A549 treated with dexamethasone at 1 μM for 4 hours (cell line): ENCODE results near the gene TPI1. TPM values are rescaled to one million over a fixed set of nuclear protein-coding genes. Genes with fewer than 3 reads are reported as not detected.

ENCODE experiments used
- total RNA-seq: library from RNA; stranded (reverse); fragments of 200-300 nt; extraction: Qiagen RNA extraction; gene quantifications from 5 replicates; pipeline ENCODE4 v1.2.3, GENCODE V29; 2022

Gene TPI1
- 1,541 to 1,693 TPM (median 1,645 TPM) in 5 replicates for total RNA-seq

DNA sequence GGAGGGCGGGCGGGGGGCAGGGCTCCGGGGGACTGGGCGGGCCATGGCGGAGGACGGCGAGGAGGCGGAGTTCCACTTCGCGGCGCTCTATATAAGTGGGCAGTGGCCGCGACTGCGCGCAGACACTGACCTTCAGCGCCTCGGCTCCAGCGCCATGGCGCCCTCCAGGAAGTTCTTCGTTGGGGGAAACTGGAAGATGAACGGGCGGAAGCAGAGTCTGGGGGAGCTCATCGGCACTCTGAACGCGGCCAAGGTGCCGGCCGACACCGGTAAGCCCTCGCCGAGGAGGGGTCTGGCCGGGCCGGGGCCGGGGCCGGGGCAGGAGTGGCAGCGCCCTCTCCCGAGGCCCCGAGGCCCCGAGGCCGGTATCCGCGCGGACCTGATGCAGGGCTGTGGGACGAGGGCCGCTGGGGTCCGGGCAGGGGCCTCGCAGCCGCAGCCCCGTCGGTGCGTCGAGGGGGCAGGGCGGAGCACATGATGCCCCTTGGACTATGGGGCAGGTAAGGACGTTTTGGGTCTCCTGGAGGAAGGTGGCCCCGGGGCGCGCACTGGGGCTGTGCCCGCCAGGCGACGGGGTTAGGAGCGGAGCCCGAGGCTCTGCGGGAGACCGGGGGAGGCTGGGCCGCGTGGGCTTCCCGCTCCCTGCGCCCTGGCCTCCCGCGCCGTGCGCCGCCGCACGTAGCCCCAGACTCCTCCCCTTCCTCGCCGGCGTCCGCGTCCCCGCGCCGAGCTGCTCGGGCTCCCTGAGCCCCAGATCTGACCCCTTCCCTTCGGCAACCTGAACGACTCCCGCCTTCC is at the start of gene TPI1:
Gene TPI1 (plus strand): TSS at position 119 of the 798 bp plus-strand sequence. CDS start 36 bp downstream, at position 155.

DNA sequence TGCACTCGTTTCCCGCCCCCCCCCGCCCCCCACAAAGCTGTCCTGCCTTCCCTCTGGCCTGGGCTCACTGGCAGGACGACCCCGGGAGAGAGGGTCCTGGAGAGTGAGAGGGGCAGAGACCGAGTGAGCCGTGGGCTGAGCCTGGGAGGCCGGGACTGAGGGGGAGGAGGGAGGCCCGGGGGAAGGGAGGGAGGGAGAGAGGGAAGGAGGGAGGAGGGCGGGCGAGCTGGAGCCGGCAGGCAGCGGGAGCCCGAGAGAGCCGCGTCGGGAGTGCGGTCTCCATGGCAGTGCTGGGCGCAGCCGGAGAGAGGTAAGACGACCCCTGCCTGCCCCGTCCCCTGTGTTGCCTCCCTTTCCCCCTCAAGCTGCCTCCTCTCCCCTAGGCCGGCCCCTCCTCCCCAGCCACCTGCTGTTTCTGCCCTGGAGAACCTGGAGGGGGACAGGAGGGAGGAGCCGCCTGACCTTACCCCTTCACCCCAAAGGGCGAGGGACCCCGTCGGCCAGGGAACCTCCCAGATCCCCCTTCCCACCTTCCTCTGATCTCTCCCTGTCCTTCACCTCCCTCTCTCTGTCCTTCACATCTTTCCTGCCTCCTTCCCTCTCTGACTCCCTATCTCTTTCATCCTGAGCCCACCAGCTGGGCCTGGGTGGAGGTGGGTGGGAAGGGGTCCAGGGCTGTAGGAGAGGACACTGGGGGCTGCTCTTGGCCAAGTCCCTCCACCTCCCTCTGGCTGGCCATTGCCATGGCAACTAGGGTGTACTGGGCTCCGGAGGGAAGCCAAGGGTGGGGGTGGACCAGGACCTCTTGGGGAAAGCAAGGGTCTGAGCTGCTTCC is 45.5 kb upstream of the TPI1 start, which contains the start of gene GPR162:
Gene GPR162 (plus strand): TSS at position 231 of the 835 bp plus-strand sequence. CDS start 2,078 bp downstream, outside the sequence.

DNA sequence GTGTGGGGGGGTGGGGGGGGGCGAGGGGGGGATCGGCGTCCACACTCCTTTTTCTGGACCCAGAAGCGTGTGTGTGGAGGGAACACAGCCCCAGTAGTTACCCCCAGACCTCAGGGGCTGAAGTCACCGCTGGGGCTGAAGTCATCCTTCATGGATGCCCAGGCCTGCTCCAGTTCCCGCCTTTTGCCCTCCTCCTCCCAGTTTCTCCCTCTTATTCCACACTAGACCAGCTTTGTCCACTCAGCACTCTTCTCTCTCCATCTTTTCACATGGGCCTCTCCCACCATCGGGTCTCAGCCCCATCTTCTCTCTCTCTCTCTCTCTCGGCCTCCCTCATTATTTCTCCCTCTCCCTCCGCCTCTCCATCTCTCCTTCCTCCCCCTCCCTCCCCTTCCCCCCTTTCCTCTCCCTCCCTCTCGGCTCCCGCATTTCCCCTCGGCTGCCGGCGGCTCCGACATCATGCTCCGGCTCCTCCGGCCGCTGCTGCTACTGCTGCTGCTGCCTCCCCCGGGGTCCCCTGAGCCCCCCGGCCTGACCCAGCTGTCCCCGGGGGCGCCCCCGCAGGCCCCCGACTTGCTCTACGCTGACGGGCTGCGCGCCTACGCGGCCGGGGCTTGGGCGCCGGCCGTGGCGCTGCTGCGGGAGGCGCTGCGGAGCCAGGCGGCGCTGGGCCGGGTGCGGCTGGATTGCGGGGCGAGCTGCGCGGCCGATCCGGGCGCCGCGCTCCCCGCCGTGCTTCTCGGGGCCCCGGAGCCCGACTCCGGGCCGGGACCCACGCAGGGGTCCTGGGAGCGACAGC is 39.1 kb upstream of the TPI1 start, which contains the start of gene P3H3:
Gene P3H3 (plus strand): TSS at position 426 of the 799 bp plus-strand sequence. CDS start 34 bp downstream, at position 460.

DNA sequence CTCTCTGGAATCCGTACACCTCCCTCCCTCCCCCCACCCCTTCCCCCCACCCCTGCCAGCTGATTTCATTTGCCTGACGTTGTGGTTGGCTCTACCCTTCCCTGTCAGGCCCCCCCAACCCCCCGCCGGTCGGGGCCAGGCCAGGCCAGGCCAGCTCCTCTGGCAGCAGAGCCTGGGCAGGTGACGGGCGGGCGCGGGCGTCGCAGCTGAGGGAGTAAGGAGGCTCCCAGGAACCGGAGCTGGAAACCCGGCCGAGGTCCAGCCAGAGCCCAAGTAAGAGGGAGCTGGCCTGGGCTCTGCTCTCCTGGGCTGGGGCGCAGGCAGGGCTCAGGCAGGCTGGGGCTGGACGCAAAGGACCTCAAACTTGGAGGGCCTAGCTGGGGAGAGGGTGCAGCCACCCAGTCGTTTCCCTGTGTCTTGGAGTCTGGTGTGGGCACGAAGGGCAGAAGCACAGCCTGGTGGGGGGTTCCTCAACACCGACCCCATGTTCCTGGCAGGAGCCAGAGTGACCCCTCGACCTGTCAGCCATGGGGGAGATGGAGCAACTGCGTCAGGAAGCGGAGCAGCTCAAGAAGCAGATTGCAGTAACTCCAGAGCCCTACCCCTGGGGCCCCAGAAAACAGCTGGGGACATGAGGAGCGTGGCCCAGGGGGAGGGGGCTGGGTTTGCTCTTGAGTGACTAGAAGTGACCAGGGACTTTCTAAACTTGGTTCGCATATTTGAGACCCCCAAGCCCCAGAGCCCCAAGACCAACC is 26.4 kb upstream of the TPI1 start, which contains the start of gene GNB3:
Gene GNB3 (plus strand): TSS at position 165 of the 755 bp plus-strand sequence. CDS start 363 bp downstream, at position 528.

DNA sequence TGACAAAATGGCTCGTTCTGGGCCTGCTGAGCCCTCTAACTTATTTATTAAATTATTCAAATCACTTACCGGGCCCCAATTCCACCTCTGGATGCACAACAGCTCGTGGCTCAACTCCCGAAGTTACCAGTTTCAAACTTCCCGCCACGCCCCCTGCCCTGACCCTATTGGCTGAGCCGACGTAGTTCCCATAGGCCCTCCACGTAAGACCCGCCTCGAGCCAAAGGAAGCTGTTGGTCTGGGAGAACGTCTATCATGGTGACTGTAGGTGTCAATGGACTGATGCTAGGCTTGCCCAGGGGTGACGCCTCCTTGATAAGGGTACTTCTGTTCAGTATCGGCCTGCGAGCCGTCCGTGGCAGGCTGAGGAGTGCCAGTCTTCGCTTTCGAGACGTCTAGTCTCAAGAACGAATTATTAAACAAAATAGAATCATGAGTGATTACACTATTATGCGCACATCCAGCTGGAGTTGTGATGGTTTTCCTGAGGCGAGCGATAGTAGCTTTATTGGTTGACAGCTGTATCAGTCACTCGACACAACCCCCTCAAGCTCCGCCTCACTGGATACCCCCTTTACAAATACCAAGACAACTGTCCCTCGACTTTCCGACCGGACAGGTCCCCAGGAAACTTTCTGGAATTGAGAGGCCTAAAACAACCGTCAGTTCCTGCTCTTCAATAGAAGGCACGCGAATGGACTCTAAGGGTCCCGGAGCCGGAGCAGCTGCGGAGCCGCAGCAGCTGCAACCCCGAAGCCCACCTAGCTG is 16.0 kb upstream of the TPI1 start, which contains the start of gene CDCA3:
Gene CDCA3 (minus strand): TSS at position 134 of the 768 bp plus-strand sequence. CDS start 334 bp downstream, outside the sequence.

DNA sequence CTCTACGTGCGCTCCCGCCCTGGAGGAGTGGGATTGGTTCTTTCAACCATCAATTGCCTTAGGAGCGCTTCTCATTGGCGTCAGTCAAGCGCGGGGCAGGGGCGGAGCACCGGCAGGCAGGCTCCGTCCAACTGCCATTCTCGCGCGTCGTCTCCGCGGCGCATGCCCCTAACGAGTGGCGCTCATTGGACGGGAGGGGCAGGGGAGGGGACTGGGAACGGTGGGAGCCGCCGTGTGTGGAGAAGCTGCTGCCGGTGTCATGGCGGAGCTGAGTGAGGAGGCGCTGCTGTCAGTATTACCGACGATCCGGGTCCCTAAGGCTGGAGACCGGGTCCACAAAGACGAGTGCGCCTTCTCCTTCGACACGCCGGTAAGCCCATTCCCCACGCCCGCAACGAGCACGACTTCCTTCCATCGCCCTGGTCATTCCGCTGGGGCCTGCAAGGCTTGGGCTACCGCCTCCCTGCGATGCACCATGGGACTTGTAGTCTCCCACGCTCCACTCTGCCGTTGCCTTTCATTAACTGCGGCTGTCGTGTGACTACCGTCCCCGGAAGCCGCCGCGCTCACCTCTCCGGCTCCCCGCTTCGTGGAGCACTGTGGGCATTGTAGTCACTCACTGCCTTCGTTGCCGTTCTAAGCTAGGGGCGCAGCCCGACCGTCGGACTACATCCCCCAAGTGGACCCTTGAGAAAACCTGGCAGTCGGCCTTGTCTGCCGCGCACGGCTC is 15.2 kb upstream of the TPI1 start, which contains the start of gene USP5:
Gene USP5 (plus strand): TSS at position 230 of the 730 bp plus-strand sequence. CDS start 30 bp downstream, at position 260.

DNA sequence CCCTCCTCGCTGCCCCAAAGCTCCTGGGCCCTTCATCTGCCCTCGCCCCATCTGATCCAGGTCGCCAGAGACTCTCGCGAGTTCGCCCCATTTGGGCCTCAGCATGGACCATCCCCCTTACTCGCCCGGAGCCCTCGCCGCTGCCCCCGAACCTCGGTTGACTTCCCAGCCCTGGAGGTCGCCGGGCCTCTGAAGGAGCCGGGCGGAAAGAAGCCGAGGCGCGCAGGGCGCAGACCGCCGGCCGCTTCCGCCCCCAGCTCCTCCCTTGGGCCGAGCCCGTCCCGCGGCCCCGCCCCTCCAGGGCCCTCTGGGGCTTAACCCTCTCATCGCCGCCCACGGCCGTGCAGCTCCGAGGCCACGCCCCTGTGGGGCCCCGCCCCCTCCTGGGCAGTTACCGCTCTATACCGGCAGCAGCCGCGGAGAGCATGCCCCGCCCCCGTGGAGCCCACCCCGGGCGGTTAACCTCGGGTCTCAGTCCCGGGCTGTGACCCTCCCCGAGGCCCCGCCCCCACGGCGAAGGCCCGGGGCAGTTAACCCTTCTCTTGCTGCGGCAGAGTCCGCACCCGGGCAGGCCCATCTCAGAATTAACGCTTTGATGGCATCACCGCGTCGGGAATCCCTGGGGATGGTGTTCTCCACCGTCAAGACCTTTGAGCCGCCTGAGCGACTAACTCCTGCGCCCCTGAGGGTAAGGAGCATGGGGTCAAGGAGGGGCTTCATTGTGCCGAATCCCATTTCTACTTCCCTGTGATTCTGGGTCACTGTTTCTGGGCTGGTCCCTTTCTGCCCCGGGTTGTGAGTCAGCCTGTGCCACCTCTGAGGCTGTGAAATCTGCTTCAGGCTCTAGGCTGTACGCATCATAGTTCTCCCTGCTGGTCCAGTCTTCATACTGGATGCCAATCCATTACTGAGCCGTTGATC is 6.0 kb downstream of the TPI1 start, which contains the start of gene SPSB2:
Gene SPSB2 (minus strand): TSS at position 210 of the 921 bp plus-strand sequence. CDS start 402 bp downstream, outside the sequence.

DNA sequence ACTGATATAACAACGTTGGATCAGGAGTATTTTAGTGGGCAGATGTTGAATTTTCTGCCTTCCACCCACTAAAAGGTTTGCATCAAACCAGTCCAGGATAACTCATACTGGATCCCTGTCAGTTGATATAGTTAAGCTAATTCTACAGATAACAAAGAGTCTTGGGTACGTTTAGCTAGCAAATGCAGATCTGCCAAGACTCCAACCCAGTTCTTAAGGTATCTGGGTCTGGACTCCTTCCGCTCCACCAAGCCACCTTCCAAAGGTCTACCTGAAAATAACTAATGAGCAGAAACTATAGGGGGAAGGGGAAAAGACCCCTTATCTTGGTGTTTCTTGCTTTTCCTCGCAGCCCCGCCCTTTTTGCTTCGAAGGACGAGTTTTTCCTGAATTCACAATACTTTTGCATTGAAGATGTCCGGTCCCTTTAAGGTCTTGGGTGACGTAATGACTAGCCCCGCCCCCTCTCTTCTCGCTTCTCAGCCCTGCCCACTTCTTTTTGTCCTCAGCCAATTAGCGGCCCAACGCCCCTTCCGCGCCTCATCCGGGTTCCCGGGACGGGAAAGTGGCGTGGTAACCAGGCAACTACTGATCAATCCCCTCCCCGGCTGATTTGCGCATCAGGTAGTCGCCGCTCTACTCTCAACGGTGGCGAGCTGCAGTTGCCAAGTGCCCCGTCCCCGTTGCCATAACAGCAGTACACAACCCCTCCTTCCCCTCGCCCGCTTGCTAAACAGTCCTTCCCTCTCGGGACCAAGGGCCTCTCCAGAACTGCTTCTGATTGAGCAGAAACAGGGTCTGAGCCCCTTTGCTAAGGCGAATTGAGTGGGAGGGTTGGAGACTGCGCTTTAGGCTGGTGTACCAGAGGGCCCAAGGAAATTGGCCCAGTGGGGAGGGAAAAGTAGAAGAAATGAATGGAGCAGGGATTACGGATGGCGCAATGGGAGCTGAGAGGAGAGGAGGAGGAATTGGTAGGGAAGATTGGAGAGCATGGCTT is 37.2 kb downstream of the TPI1 start, which contains the start of gene LRRC23:
Gene LRRC23 (plus strand): TSS at position 543 of the 997 bp plus-strand sequence. CDS start 812 bp downstream, outside the sequence.

DNA sequence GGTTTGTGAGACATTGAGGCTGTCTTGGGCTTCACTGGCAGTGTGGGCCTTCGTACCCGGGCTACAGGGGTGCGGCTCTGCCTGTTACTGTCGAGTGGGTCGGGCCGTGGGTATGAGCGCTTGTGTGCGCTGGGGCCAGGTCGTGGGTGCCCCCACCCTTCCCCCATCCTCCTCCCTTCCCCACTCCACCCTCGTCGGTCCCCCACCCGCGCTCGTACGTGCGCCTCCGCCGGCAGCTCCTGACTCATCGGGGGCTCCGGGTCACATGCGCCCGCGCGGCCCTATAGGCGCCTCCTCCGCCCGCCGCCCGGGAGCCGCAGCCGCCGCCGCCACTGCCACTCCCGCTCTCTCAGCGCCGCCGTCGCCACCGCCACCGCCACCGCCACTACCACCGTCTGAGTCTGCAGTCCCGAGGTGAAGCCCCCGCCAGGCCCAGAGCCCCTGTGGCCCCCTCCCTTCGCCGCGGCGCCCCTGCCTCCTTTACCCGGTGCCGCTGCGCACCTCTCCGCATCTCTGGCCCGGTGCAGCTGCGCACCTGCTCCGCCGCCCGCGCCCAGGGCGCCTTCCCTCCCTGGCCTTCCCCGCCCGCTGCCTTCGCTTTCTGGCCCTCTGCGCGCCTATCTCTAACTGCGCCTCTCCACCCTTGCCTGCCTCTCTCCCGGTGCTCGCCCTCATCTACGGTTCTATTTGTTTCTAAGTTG is 47.1 kb downstream of the TPI1 start, which contains the start of gene ENO2:
Gene ENO2 (plus strand): TSS at position 335 of the 701 bp plus-strand sequence. CDS start 1,253 bp downstream, outside the sequence.

Other genes starting within 250 kb of the TPI1 start
- gene LPAR5, start 231.6 kb upstream of the TPI1 start, total RNA-seq: 0.51 to 0.87 TPM (median 0.71 TPM) in 5 replicates
- gene ACRBP, start 220.1 kb upstream of the TPI1 start, total RNA-seq: 0.13 to 0.23 TPM (median 0.19 TPM) in 5 replicates
- 11.8 to 15.1 TPM (median 12.9 TPM) in 5 replicates for gene ING4, start 204.4 kb upstream of the TPI1 start, total RNA-seq
- gene ZNF384, start 178.2 kb upstream of the TPI1 start, total RNA-seq: 49.3 to 61.4 TPM (median 58.0 TPM) in 5 replicates
- gene PIANP, start 166.7 kb upstream of the TPI1 start, total RNA-seq: 0.56 to 1.0 TPM (median 0.96 TPM) in 5 replicates
- gene COPS7A, start 143.5 kb upstream of the TPI1 start, total RNA-seq: 46.5 to 53.0 TPM (median 52.7 TPM) in 5 replicates
- gene MLF2, start 114.4 kb upstream of the TPI1 start, total RNA-seq: 252 to 307 TPM (median 297 TPM) in 5 replicates
- 661 to 1,016 TPM (median 1,000 TPM) in 5 replicates for gene PTMS, start 101.2 kb upstream of the TPI1 start, total RNA-seq
- gene LAG3, start 95.0 kb upstream of the TPI1 start, total RNA-seq: 0.56 to 1.7 TPM (median 1.3 TPM) in 5 replicates
- not detected in 5 replicates for gene CD4, start 78.0 kb upstream of the TPI1 start, total RNA-seq
- gene GPR162, start 45.7 kb upstream of the TPI1 start, total RNA-seq: 0.29 to 0.64 TPM (median 0.41 TPM) in 5 replicates
- 19.9 to 28.7 TPM (median 24.8 TPM) in 5 replicates for gene P3H3, start 39.1 kb upstream of the TPI1 start, total RNA-seq
- gene GNB3, start 26.6 kb upstream of the TPI1 start, total RNA-seq: 0.59 to 2.3 TPM (median 1.5 TPM) in 5 replicates
- 66.7 to 77.6 TPM (median 68.2 TPM) in 5 replicates for gene CDCA3, start 16.2 kb upstream of the TPI1 start, total RNA-seq
- 75.1 to 101 TPM (median 89.8 TPM) in 5 replicates for gene USP5, start 15.4 kb upstream of the TPI1 start, total RNA-seq
- 26.1 to 33.1 TPM (median 31.8 TPM) in 5 replicates for gene SPSB2, start 5.8 kb downstream of the TPI1 start, total RNA-seq
- gene LRRC23, start 37.3 kb downstream of the TPI1 start, total RNA-seq: 16.4 to 19.6 TPM (median 17.6 TPM) in 5 replicates
- 28.2 to 31.8 TPM (median 30.8 TPM) in 5 replicates for gene ENO2, start 47.0 kb downstream of the TPI1 start, total RNA-seq
- 38.8 to 85.5 TPM (median 83.0 TPM) in 5 replicates for gene ATN1, start 60.4 kb downstream of the TPI1 start, total RNA-seq
- not detected in 5 replicates for gene RNU7-1, start 76.3 kb downstream of the TPI1 start, total RNA-seq
- 252 to 292 TPM (median 272 TPM) in 5 replicates for gene C12orf57, start 76.5 kb downstream of the TPI1 start, total RNA-seq
- gene PTPN6, start 83.8 kb downstream of the TPI1 start, total RNA-seq: 6.6 to 14.6 TPM (median 11.5 TPM) in 5 replicates
- gene PHB2, start 103.1 kb downstream of the TPI1 start, total RNA-seq: 294 to 330 TPM (median 316 TPM) in 5 replicates
- 54.7 to 69.8 TPM (median 56.2 TPM) in 5 replicates for gene EMG1, start 103.4 kb downstream of the TPI1 start, total RNA-seq
- 27.2 to 32.0 TPM (median 29.9 TPM) in 5 replicates for gene LPCAT3, start 150.9 kb downstream of the TPI1 start, total RNA-seq
- 41.7 to 58.5 TPM (median 47.4 TPM) in 5 replicates for gene C1S, start 193.2 kb downstream of the TPI1 start, total RNA-seq
- gene C1R, start 224.9 kb downstream of the TPI1 start, total RNA-seq: 29.1 to 42.2 TPM (median 30.1 TPM) in 5 replicates
- 11.7 to 15.7 TPM (median 13.7 TPM) in 5 replicates for gene C1RL, start 241.7 kb downstream of the TPI1 start, total RNA-seq